Choroid plexus epithelial cell (primary cell): ENCODE data around the gene PLA2G3.

ENCODE experiments used
- DNase-seq: peaks from one replicate; pipeline ENCODE4 v3.0.0-alpha.2; 2010; ENCODE audit warnings: low read depth
- H3K4me3 ChIP-seq: 2 replicates; pipeline ENCODE4 v1.5.1; 2011; ENCODE audit warnings: low read depth, mild to moderate bottlenecking, control low read depth, low read length, moderate library complexity
- CTCF ChIP-seq: conservative IDR thresholded peaks from 2 replicates; pipeline ENCODE4 v1.5.1; 2011; ENCODE audit warnings: low read depth, mild to moderate bottlenecking, control low read depth, inconsistent platforms, low read length, moderate library complexity

Gene PLA2G3

GRCh38 chr22:31139866-31140716, at the start of gene PLA2G3:
PLA2G3 (minus strand) TSS chr22:31140508; CDS start chr22:31140354, 154 bp downstream.
- DNase-seq: peak; percentile 84

GRCh38 chr22:31187627-31188026, 47.3 kb upstream of the PLA2G3 start:
- no peak for DNase-seq
- H3K4me3 ChIP-seq: no peak overlapping the region
- TF ChIP-seq CTCF: no peak

More at GRCh38 chr22:31139866-31140716, at the start of gene PLA2G3:
- H3K4me3 ChIP-seq: no peak within 1 kb of the TSS
- peak; percentile 41 for TF ChIP-seq CTCF

GRCh38 chr22:31185056-31185455, 44.7 kb upstream of the PLA2G3 start:
- no peak overlapping the region for H3K4me3 ChIP-seq
- peak; percentile 53 for DNase-seq
- no peak for TF ChIP-seq CTCF

GRCh38 chr22:31184015-31184414, 43.7 kb upstream of the PLA2G3 start:
- no peak for TF ChIP-seq CTCF
- no peak overlapping the region for H3K4me3 ChIP-seq
- DNase-seq: no peak

- TF ChIP-seq CTCF: no peak
Measured at GRCh38 chr22:31179345-31179744, 39.0 kb upstream of the PLA2G3 start.

GRCh38 chr22:31178859-31179258, 38.6 kb upstream of the PLA2G3 start:
- H3K4me3 ChIP-seq: no peak overlapping the region
- DNase-seq: no peak
- no peak for TF ChIP-seq CTCF

More at GRCh38 chr22:31179345-31179744, 39.0 kb upstream of the PLA2G3 start:
- no peak for DNase-seq
- H3K4me3 ChIP-seq: no peak overlapping the region
